ENCODE data around the gene COX5B.
A peak's percentile ranks its signal among the peaks of the same experiment; 100 is the strongest.
"Not testable (repeated sequence)": the region's sequence is repeated elsewhere in the genome, so short reads cannot be mapped to it uniquely, and the experiment has no call there.

The COX5B gene

GRCh38 chr2:97675430-97676113 lies 29.7 kb downstream of the COX5B start:
- DNase-seq = no peak

DNA sequence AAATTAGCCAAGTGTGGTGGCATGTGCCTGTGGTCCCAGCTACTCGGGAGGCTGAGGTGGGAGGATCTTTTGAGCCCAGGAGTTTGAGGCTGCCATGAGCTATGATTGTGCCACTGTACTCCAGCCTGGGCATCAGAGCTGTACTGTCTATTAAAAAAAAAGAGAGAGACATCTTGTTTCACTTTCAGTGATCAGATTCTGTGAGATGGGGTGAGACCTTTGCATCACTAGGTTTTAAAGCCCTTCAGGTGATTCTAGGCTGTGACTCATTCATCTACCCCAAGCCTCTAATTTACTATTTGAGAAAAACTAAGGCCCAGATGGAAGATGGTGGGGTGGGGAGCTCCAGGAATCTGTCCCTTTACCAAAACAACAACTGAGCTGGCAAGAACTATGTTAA lies 30.8 kb downstream of the COX5B start:
- DNase-seq = no peak

DNA sequence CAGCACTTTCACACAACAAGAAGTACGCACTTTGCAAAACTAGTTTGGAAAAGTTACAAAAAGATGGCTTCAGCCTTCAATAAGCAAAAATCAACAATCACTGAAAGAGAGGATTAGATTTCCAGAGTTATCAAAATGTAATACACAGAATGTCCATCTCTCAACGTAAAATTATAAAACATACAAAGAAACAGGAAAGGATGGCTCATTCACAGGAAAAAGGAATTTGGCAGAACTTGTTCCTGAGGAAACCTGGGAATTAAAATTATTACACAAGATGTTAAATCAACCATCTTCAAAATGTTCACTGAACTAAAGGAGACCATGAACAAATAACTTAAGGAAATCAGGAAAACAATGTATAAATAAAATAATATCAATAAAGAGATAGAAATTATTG lies 31.6 kb downstream of the COX5B start:
- DNase-seq = no peak

GRCh38 chr2:97678298-97678697 lies 32.4 kb downstream of the COX5B start:
- DNase-seq = no peak

DNA sequence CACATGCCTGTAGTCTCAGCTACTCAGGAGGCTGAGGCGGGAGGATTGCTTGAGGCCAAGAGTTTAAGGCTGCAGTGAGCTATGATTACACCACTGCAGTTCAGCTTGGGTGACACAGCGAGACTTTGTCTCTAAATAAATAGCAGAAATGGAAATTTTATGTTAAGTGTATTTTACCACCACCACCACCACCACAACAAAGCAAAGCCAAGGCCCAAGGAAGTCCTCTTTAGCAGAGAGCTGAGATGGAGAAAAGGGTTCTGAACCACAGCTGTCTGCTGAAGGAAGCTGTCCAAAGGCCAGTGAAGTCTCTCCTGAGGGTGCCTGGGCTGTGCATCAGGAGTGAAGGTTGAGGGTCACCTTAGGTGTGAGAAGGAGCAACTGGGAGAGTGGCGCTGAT lies 41.4 kb downstream of the COX5B start:
- not testable (repeated sequence) for DNase-seq

- DNase-seq = no peak
These were observed 42.4 kb downstream of the COX5B start for GRCh38 chr2:97688062-97688827.

GRCh38 chr2:97691166-97691565 lies 45.3 kb downstream of the COX5B start:
- no peak for DNase-seq

DNA sequence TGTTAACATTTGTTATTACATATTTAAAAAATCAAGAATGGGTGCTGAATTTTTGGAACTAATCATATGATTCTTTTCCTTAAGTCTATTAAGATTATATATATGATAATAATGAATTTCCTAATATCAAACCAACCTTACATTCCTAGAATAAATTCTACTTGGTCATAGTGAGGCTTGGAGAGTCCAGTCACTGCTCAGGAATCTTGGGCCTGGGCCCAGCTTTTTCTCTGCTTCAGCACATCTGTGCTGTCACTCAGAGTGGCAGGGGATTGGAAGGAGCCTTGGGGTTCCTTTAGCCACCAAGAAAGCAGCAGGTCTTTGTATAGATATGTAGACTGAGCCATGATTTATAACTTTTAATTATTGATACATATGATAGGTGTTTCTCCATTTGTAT lies 47.6 kb downstream of the COX5B start:
- DNase-seq = no peak

- DNase-seq = no peak
These were observed 49.9 kb downstream of the COX5B start for GRCh38 chr2:97695744-97696143.

DNA sequence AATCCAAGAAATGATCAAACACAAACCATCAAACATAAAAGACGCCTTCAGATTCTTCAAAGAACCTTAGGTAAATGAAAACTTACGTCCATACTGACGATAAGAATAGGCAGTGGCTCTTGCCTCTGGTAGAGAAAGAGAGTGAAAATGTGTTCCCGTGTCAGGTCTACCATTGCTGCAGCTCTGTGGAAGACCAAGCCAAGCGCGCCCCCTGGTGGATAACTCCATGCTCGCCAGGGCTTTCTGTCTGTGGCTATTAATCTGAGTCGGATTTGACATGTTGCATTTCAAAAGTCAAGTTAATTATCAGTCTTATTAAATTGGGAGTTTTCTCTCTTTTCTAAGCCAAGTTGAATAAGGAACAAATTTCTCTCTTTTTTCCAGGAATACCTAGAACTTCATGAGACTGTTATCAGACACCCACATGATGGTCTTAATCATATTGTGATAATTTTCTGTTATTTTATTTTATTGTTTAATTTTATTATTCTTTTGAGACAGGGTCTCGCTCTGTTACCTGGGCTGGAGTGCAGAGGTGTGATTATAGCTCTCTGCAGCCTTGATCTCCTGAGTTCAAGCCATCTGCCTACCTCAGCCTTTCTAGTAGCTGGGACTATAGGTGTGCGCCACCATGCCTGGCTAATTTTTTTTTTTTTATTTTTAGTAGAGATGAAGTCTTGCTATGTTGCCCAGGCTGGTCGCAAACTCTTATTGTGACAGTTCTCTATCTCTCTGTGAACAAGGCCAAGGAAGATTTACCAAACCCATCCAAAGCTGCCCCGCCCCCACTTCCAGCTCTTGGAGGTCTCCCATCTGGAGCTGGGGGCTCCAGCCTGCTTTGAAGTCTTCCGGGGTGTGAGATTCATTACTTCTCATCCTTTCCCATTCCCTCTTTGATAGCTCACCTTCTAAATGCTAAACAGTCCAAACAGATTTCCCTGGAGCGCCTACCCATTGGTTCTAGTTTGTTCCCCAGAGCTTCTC lies 51.7 kb downstream of the COX5B start:
- peak; percentile 15 for DNase-seq

Measured in GOT3 (cell line).